RWPE2 (cell line): ENCODE data around the gene ADAMTS9.

Experiments
- ATAC-seq: fragments of 200-7000 bp; cut with Tn5 transposase; 3 replicates; pipeline ENCODE4 v1.9.1; 2021; ENCODE audit warnings: low read depth
- DNase-seq: peaks from one replicate; pipeline ENCODE4 v3.0.0-alpha.2; 2020; ENCODE audit warnings: low spot score
- H3K27ac ChIP-seq: fragments of 450-650 bp; 2 replicates; pipeline ENCODE4 v1.5.1; 2017; ENCODE audit warnings: mild to moderate bottlenecking; ENCODE audit not compliant: poor library complexity, severe bottlenecking
- H3K27me3 ChIP-seq: fragments of 250-450 bp; sonication (Bioruptor Pico); 2 replicates; pipeline ENCODE4 v1.5.1; 2021; ENCODE audit warnings: mild to moderate bottlenecking, moderate library complexity; ENCODE audit not compliant: insufficient read depth, poor library complexity, severe bottlenecking
- H3K36me3 ChIP-seq: fragments of 250-450 bp; sonication (Bioruptor Pico); 2 replicates; pipeline ENCODE4 v1.5.1; 2020; ENCODE audit warnings: low read depth, mild to moderate bottlenecking, moderate library complexity
- H3K4me1 ChIP-seq: fragments of 250-450 bp; sonication (Bioruptor Pico); 2 replicates; pipeline ENCODE4 v1.5.1; 2021; ENCODE audit warnings: mild to moderate bottlenecking, moderate library complexity; ENCODE audit not compliant: insufficient read depth, poor library complexity, severe bottlenecking
- H3K4me3 ChIP-seq: fragments of 250-450 bp; sonication (Bioruptor Pico); 2 replicates; pipeline ENCODE4 v1.5.1; 2021; ENCODE audit warnings: mild to moderate bottlenecking, moderate library complexity; ENCODE audit not compliant: severe bottlenecking
- H3K9me3 ChIP-seq: fragments of 250-450 bp; sonication (Bioruptor Pico); 2 replicates; pipeline ENCODE4 v1.5.1; 2021; ENCODE audit warnings: mild to moderate bottlenecking, moderate library complexity; ENCODE audit not compliant: severe bottlenecking
- TF ChIP-seq, protein P1 (sequence below): fragments of 450-650 bp; IDR thresholded peaks from one replicate; pipeline ENCODE4 v1.5.1; 2017; ENCODE audit warnings: mild to moderate bottlenecking, moderate library complexity; ENCODE audit not compliant: poor library complexity, severe bottlenecking

ADAMTS9 gene

DNA sequence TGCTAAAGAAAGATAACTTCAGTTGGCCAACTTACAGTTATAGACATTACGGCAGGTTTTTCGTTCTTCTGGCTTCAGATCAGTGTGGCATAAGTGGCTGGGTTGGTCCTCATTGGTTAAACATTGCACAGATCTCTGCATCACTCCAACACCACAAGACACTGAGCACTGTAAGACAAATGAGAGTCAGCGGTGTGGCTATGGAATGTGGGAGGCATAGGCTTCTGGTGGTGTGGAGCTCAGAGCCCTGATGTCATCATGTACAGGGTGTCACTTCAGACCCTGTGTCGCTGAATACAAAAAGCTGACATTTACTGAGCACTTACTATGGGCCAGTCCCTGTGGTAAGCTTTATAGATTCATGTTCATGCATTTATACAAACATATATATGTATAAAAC lies 146.0 kb downstream of the ADAMTS9 start:
- H3K27me3 ChIP-seq, result peaks cover 39% of the 10 kb centered on the region
- H3K27ac ChIP-seq, result no peak overlapping the region
- TF ChIP-seq, protein P1, sequence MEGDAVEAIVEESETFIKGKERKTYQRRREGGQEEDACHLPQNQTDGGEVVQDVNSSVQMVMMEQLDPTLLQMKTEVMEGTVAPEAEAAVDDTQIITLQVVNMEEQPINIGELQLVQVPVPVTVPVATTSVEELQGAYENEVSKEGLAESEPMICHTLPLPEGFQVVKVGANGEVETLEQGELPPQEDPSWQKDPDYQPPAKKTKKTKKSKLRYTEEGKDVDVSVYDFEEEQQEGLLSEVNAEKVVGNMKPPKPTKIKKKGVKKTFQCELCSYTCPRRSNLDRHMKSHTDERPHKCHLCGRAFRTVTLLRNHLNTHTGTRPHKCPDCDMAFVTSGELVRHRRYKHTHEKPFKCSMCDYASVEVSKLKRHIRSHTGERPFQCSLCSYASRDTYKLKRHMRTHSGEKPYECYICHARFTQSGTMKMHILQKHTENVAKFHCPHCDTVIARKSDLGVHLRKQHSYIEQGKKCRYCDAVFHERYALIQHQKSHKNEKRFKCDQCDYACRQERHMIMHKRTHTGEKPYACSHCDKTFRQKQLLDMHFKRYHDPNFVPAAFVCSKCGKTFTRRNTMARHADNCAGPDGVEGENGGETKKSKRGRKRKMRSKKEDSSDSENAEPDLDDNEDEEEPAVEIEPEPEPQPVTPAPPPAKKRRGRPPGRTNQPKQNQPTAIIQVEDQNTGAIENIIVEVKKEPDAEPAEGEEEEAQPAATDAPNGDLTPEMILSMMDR, result no peak
- no peaks in the 10 kb centered on the region for H3K9me3 ChIP-seq
- no peaks in the 10 kb centered on the region for H3K36me3 ChIP-seq
- ATAC-seq (no peak), DNase-seq (no peak)
- H3K4me3 ChIP-seq, result no peak overlapping the region
- no peaks in the 10 kb centered on the region for H3K4me1 ChIP-seq

DNA sequence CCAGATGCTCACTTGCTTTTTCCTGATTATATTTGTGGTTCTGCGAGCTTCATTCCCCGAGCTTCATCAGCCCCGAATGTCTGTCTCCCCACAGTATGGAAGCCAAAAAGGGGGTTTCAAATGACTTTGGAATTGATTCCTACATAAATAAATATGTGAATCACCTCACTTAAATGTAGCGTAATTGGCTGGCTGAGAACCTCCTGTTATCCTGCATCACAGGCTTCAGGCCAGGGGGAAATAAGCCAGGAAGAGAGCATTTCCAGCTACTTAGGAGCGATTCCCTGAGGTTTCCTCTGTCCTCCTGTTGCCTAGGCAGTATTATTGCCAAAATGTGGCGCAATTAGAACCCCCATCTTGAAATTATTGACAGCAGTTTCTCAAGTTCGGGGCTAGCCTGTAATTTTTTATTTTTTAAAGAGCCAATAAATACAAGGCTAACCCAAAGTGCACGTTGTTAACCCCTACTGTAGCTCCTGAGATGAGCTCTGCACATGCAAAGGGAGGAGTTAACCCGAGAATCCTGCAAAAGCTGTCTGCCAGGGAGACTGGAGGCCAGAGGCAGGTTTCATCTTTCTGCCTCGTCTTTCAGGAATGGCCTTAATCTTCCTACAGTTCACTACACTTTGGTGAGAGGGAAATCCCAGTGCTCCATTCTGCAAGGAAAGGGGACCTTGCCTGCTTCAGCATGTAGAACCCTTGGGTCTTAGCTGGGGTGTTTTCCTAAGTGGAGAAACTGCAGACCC lies 148.2 kb downstream of the ADAMTS9 start:
- Histone ChIP-seq H3K9me3 (no peaks in the 10 kb centered on the region), H3K4me1 (no peaks in the 10 kb centered on the region), H3K27ac (no peak overlapping the region), H3K27me3 (peaks cover 47% of the 10 kb centered on the region), H3K4me3 (no peak overlapping the region), H3K36me3 (no peaks in the 10 kb centered on the region)
- ATAC-seq, result 0 out of 3 replicates have a peak, but pooled peaks have one; percentile 17
- TF ChIP-seq, protein P1, result no peak
- no peak for DNase-seq

DNA sequence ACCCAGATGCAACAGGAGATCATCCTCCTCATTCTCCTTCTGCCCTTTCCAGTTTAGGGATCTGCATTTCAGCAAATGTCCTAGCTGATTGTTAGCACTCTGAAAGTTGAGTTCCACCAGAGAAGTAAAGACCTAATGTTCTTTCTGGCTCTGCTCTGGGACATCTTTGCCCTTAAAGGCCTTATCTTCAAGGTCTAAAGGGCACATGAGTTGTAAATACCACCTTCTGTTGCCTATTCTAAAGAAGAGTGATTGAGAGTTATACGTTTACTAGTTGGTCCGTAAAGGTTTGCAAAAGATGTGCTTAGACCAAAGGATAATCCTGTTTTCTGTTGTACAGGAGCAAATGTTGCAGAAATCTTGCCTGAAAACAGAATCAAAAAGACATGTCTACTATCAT lies 151.6 kb downstream of the ADAMTS9 start:
- peaks cover 58% of the 10 kb centered on the region for H3K27me3 ChIP-seq
- TF ChIP-seq, protein P1, result no peak
- no peak overlapping the region for H3K4me3 ChIP-seq
- no peaks in the 10 kb centered on the region for H3K4me1 ChIP-seq
- no peak for ATAC-seq
- H3K9me3 ChIP-seq, result no peaks in the 10 kb centered on the region
- no peak for DNase-seq
- H3K36me3 ChIP-seq, result no peaks in the 10 kb centered on the region
- H3K27ac ChIP-seq, result no peak overlapping the region

DNA sequence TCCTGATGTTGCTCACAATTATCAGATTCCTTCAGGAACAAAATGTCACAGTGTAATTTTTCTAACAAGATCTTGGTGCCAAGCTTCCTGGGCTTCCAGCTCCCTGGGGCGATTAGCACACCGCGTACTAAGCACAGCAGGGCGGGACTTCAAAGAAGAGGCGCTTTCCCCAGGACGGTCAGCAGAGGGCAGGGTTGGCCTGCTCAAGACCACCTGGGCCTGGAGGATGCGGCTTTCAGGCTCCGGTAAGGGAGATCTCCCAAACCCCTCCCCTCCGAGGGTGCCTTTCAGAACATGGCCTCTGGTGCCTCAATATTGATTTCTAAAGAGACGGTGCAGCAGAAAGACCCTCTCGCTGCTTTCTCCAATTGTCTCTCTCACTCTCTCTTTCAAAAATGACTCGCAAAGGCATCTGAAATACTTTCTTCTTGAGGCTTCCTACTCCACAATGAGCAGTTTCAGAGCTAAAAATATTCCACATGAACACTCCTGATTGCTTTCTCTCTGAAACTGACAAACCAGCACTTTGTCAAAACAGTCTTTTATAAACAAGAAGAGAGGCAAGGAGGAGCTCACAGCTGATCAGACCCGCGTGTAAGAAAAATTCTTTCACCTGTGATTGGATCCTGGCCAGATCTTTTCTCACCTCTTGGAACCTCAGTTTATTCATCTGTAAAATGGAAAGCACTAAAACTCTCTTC lies 154.0 kb downstream of the ADAMTS9 start:
- TF ChIP-seq, protein P1, result peak; percentile 89
- Histone ChIP-seq H3K36me3 (no peaks in the 10 kb centered on the region), H3K4me1 (no peaks in the 10 kb centered on the region), H3K4me3 (no peak overlapping the region), H3K9me3 (no peaks in the 10 kb centered on the region), H3K27ac (no peak overlapping the region), H3K27me3 (peaks cover 36% of the 10 kb centered on the region)
- peak; percentile 97 for ATAC-seq
- DNase-seq, result peak; percentile 77
